Amniotic stem cell (primary cell): ENCODE measurements around the gene PKNOX2.
A peak's percentile ranks its signal among the peaks of the same experiment; 100 is the strongest.

ENCODE experiments used
- DNase-seq: peaks from one replicate; lab custom pipeline; 2025; lab: John Stamatoyannopoulos, UW

PKNOX2 gene

GRCh38 chr11:125262194-125262829, 97.8 kb downstream of the PKNOX2 start:
- DNase-seq: no peak

- no peak for DNase-seq
Measured at GRCh38 chr11:125262830-125263218, 98.3 kb downstream of the PKNOX2 start.

- DNase-seq: peak; percentile 14
Measured at GRCh38 chr11:125263268-125263790, 98.8 kb downstream of the PKNOX2 start.

GRCh38 chr11:125264100-125265022, 99.8 kb downstream of the PKNOX2 start:
- no peak for DNase-seq

GRCh38 chr11:125267548-125267947, 103.0 kb downstream of the PKNOX2 start:
- no peak for DNase-seq

- no peak for DNase-seq
Measured at GRCh38 chr11:125268611-125269010, 104.1 kb downstream of the PKNOX2 start.

- no peak for DNase-seq
Measured at GRCh38 chr11:125270106-125270505, 105.6 kb downstream of the PKNOX2 start.

GRCh38 chr11:125270711-125271110, 106.2 kb downstream of the PKNOX2 start:
- DNase-seq: no peak

- DNase-seq: no peak
Measured at GRCh38 chr11:125271483-125272091, 107.0 kb downstream of the PKNOX2 start.

GRCh38 chr11:125272092-125272491, 107.5 kb downstream of the PKNOX2 start:
- no peak for DNase-seq

GRCh38 chr11:125272821-125273220, 108.3 kb downstream of the PKNOX2 start:
- DNase-seq: no peak

GRCh38 chr11:125273519-125274000, 109.0 kb downstream of the PKNOX2 start:
- no peak for DNase-seq

- no peak for DNase-seq
Measured at GRCh38 chr11:125274309-125274708, 109.8 kb downstream of the PKNOX2 start.

GRCh38 chr11:125274774-125275173, 110.2 kb downstream of the PKNOX2 start:
- DNase-seq: no peak

GRCh38 chr11:125275905-125276618, 111.5 kb downstream of the PKNOX2 start:
- DNase-seq: no peak

GRCh38 chr11:125276619-125276976, 112.0 kb downstream of the PKNOX2 start:
- no peak for DNase-seq

GRCh38 chr11:125279676-125280418, 115.3 kb downstream of the PKNOX2 start:
- no peak for DNase-seq

GRCh38 chr11:125280646-125281045, 116.1 kb downstream of the PKNOX2 start:
- no peak for DNase-seq

- DNase-seq: no peak
Measured at GRCh38 chr11:125281831-125282595, 117.5 kb downstream of the PKNOX2 start.

GRCh38 chr11:125282596-125282914, 118.0 kb downstream of the PKNOX2 start:
- DNase-seq: no peak
